Mesodermal cell (in vitro differentiated cells): ENCODE results near the gene GLS.
"Not testable (repeated sequence)": the region's sequence is repeated elsewhere in the genome, so short reads cannot be mapped to it uniquely, and the experiment has no call there.

Source experiments
- H3K27ac ChIP-seq: 2 replicates; pipeline ENCODE4 v1.7.0; 2013; ENCODE audit warnings: mild to moderate bottlenecking, low read depth, low read length, moderate library complexity; ENCODE audit not compliant: severe bottlenecking
- H3K36me3 ChIP-seq: 2 replicates; pipeline ENCODE4 v1.7.1; 2013; ENCODE audit warnings: mild to moderate bottlenecking, low read length, moderate library complexity; ENCODE audit not compliant: control insufficient read depth, insufficient read depth
- H3K4me1 ChIP-seq: one replicate; pipeline ENCODE4 v1.7.1; 2013; ENCODE audit warnings: mild to moderate bottlenecking, low read length; ENCODE audit not compliant: insufficient read depth, control insufficient read depth, poor library complexity, severe bottlenecking
- H3K4me3 ChIP-seq: 2 replicates; pipeline ENCODE4 v1.7.0; 2013; ENCODE audit warnings: low read length, control low read depth, mild to moderate bottlenecking; ENCODE audit not compliant: insufficient read depth, poor library complexity, severe bottlenecking; ENCODE audit errors: extremely low read depth
- H3K9me3 ChIP-seq: 2 replicates; pipeline ENCODE4 v1.7.1; 2013; ENCODE audit warnings: mild to moderate bottlenecking, low read length, moderate library complexity; ENCODE audit not compliant: control insufficient read depth
- WGBS, 2 experiments: methylation state at CpG; one replicate each; pipeline ENCODE4 v1.1.5; 2013; ENCODE audit warnings: missing lambda C conversion rate in 2 of 2; ENCODE audit not compliant: insufficient coverage in 2 of 2; 5-methylcytosine and 5-hydroxymethylcytosine counted together

GLS gene

GRCh38 chr2:190953257-190953656 is 72.6 kb downstream of the GLS start:
- peaks cover 5% of the 10 kb centered on the region for H3K4me1 ChIP-seq
- no peak overlapping the region for H3K27ac ChIP-seq
- 75 to 79% methylated on average over 1 to 3 of the region's 4 CpGs for WGBS, 2 experiments
- no peak overlapping the region for H3K4me3 ChIP-seq
- no peaks in the 10 kb centered on the region for H3K36me3 ChIP-seq
- H3K9me3 ChIP-seq, result no peaks in the 10 kb centered on the region

DNA sequence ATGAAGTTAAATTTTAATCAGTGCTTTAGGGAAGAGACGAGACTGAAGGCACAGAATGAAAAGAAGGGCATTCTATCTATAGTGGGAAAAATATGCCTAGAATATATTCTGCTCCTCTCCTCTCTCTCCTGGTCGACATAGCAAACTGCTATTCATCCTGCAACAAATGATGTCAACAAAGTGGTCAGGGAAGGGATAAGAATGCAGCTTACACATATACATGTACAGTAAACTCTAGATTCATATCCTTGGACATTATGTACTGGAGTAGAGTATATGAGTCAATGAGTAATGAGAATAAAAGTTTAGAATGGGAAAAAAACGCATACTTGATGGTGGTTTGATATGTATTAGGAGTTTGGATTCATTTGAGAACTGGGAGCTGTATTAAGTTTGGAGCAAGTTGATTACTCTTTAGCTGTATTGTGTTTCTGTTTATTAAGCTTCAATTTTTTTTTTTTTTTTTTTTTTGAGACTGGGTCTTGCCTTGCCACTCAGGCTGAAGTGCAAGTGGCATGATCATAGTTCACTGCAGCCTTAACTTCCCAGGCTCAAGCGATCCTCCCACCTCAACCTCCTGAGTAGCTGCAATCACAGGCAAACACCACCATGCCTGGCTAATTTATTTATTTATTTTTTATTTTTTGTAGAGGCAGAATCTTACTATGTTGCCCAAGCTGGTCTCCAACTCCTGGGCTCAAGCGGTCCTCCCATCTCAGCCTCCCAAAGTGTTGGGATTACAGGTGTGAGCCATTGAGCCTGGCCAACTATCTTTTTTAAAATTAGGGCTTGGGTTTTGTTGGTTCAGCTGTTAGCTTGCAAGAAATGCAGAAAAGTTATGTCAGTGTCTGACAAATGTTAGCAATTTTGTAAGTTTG is 79.5 kb downstream of the GLS start:
- Histone ChIP-seq H3K27ac (no peak overlapping the region), H3K9me3 (no peaks in the 10 kb centered on the region), H3K4me3 (no peak overlapping the region), H3K4me1 (no peaks in the 10 kb centered on the region), H3K36me3 (peaks cover 21% of the 10 kb centered on the region)
- 100% methylated on average over 2 of the region's 5 CpGs for WGBS, 2 experiments

- not testable (repeated sequence) for H3K4me3 ChIP-seq, H3K4me1 ChIP-seq, H3K9me3 ChIP-seq, H3K27ac ChIP-seq
- H3K36me3 ChIP-seq, result peaks cover 21% of the 10 kb centered on the region
- WGBS, 2 experiments, result 85 to 98% methylated on average over 4 to 5 of the region's 5 CpGs
Measured at GRCh38 chr2:190961117-190961516, 80.5 kb downstream of the GLS start.

DNA sequence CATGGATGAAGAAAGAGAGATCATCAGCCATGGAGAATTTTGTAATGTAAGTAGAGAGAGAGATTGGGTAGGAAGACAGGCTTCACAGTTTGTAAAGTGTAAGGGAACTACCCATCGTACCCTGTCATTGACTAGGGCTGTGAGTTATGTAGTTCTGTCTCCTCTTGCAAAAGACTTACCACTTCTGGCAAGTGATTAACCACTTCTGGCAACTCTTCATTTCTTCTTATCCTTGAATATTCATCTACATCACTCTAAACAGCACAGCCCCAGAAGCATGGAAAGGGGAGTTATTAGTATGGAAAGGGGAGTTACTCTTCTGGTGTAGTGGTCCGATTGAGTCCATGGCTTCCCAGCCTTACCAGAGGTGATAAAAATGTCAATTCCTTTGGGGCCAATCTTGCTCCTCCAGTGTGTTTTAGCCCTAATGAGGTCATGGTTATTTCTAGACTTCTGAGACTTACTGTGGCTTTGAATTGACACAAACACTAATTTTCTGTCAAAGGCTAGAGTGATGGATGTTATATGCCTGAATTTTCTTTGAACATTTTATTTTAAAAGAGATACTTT is 81.4 kb downstream of the GLS start:
- H3K4me1 ChIP-seq, result no peaks in the 10 kb centered on the region
- H3K27ac ChIP-seq, result peak overlapping the region; percentile 8
- H3K9me3 ChIP-seq, result no peaks in the 10 kb centered on the region
- H3K36me3 ChIP-seq, result peaks cover 21% of the 10 kb centered on the region
- no peak overlapping the region for H3K4me3 ChIP-seq
- 100% methylated on average over 2 of the region's 2 CpGs; no CpG with 5 or more reads in 1 of the 2 experiments for WGBS, 2 experiments

DNA sequence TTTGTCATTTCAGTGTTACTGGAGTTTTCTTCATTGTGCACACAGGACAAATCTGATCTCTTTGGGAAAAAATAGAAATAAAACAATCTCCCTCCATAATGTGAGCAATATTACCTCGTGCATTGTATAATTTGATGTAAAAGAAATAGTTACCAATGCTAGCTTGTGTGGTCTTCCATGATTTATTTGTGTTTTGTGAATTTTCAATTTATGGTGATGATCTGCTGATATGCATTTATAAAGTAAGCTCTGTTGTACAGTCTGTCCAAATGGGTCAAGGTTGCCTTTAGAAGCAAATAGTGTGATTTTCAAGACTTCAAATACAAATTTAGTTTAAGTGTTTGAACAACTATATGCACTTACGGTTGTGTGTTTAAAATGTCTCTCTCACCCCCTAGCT is 82.5 kb downstream of the GLS start:
- Histone ChIP-seq H3K4me1 (no peaks in the 10 kb centered on the region), H3K9me3 (no peaks in the 10 kb centered on the region), H3K4me3 (no peak overlapping the region), H3K36me3 (peaks cover 21% of the 10 kb centered on the region), H3K27ac (no peak overlapping the region)
- WGBS, 2 experiments, result no CpG with 5 or more reads among the region's 2 CpGs

GRCh38 chr2:190964170-190964795 is 83.7 kb downstream of the GLS start:
- Histone ChIP-seq H3K4me1 (no peaks in the 10 kb centered on the region), H3K27ac (no peak overlapping the region), H3K4me3 (no peak overlapping the region), H3K9me3 (no peaks in the 10 kb centered on the region), H3K36me3 (peaks cover 21% of the 10 kb centered on the region)
- 93 to 100% methylated on average over 2 to 3 of the region's 6 CpGs for WGBS, 2 experiments

GRCh38 chr2:190965580-190966222 is 85.1 kb downstream of the GLS start:
- no peaks in the 10 kb centered on the region for H3K4me1 ChIP-seq
- 100% methylated on average over 1 to 2 of the region's 2 CpGs for WGBS, 2 experiments
- H3K9me3 ChIP-seq, result no peaks in the 10 kb centered on the region
- H3K36me3 ChIP-seq, result peaks cover 31% of the 10 kb centered on the region
- no peak overlapping the region for H3K27ac ChIP-seq
- H3K4me3 ChIP-seq, result no peak overlapping the region

DNA sequence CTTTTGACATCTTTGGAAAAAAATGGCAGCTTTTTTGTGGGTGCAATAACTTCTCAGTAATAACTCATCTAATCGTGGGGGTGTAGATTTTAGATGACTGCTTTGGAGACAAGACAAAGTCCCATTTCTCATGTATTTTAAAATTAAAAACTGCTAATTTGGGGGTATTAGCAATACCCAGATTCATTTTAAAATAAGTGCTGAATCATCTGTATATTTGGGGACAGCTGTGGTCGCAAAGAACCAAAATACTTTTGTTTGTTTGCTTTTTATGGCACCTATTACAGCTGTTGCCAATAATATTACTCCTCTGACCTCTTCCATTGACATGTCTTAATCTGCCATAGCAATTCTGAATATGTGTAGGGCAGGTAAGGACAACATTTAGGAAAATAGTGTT is 87.9 kb downstream of the GLS start:
- Histone ChIP-seq H3K36me3 (peaks cover 38% of the 10 kb centered on the region), H3K4me3 (no peak overlapping the region), H3K27ac (no peak overlapping the region), H3K4me1 (no peaks in the 10 kb centered on the region), H3K9me3 (no peaks in the 10 kb centered on the region)
- no CpG with 5 or more reads among the region's 2 CpGs for WGBS, 2 experiments

DNA sequence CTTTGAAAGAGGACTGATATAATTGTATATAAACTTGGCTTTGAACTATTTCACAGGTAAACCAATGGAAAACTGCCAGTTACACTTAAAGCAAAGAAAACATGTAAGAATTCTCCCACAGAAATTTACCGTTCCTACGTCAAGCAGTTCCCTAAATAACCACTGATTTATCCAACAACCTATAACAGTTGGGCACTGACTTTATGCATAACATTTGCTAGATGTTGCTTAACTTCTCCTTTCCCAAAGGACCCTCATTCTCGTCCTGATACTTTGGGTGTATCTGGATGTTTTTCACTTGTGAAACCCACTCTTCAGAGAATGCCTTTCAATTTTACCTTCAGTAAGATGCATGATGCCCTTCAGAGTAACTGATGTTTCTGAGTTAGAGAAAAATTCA is 89.5 kb downstream of the GLS start:
- WGBS, 2 experiments, result 82 to 100% methylated on average over 2 to 3 of the region's 3 CpGs
- H3K4me1 ChIP-seq, result peaks cover 7% of the 10 kb centered on the region
- no peaks in the 10 kb centered on the region for H3K9me3 ChIP-seq
- H3K36me3 ChIP-seq, result peaks cover 46% of the 10 kb centered on the region
- no peak overlapping the region for H3K4me3 ChIP-seq
- no peak overlapping the region for H3K27ac ChIP-seq

DNA sequence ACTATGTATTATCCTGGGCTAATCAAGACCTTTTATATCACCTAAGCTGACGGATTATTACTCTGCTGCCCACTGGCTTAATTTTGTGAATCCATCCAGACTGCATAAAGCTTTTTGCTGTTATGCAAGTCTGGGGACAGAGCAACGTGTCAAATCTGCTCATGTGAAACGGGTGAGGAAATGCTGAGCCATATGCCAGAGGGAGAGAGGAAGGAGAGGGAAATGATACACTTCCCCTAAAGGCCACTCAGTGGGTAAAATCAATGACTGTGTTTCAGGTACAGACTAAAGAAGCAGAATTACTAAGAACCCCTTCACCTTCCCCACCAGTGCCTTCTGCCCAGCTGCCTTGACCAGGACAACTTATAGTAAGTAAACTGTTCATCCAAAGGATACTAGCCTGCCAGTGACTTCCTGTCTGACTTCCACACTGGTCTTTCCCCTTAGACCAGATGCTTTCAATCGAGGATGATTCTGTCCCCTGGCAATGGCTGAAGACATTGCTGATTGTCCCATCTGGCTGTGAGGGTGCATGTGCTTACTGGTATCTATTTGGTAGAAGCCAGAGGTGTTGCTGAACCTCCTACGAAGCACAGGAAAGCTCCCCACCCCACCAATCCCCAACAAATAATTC is 90.4 kb downstream of the GLS start:
- peaks cover 7% of the 10 kb centered on the region for H3K4me1 ChIP-seq
- H3K36me3 ChIP-seq, result peaks cover 54% of the 10 kb centered on the region
- no peak overlapping the region for H3K4me3 ChIP-seq
- H3K9me3 ChIP-seq, result no peaks in the 10 kb centered on the region
- WGBS, 2 experiments, result 84 to 86% methylated on average over 2 to 3 of the region's 5 CpGs
- H3K27ac ChIP-seq, result no peak overlapping the region
